Activated T-cell treated with anti-CD3 and anti-CD28 coated beads, Interleukin-2, amount 50 U/mL, for 1 hour (primary cell): ENCODE measurements around the gene DCUN1D2.
"Not testable (repeated sequence)": the region's sequence is repeated elsewhere in the genome, so short reads cannot be mapped to it uniquely, and the experiment has no call there.

Experiments used
- DNase-seq: peaks from one replicate; pipeline ENCODE4 v3.0.0-alpha.2; 2020

DCUN1D2 gene

GRCh38 chr13:113489549-113490495, 689 bp downstream of the DCUN1D2 start:
- no peak for DNase-seq

- no peak for DNase-seq
These were observed 1.4 kb downstream of the DCUN1D2 start for GRCh38 chr13:113489171-113489548.

- no peak for DNase-seq
These were observed 2.2 kb downstream of the DCUN1D2 start for GRCh38 chr13:113488283-113488682.

- no peak for DNase-seq
These were observed 3.8 kb downstream of the DCUN1D2 start for GRCh38 chr13:113486698-113487097.

GRCh38 chr13:113485545-113485944, 5.0 kb downstream of the DCUN1D2 start:
- no peak for DNase-seq

GRCh38 chr13:113483504-113484293, 6.8 kb downstream of the DCUN1D2 start:
- DNase-seq: no peak

- no peak for DNase-seq
These were observed 7.4 kb downstream of the DCUN1D2 start for GRCh38 chr13:113483081-113483480.

GRCh38 chr13:113479179-113479578, 11.3 kb downstream of the DCUN1D2 start:
- no peak for DNase-seq

- DNase-seq: no peak
These were observed 12.8 kb downstream of the DCUN1D2 start for GRCh38 chr13:113477724-113478123.

GRCh38 chr13:113476811-113477210, 13.7 kb downstream of the DCUN1D2 start:
- DNase-seq: no peak

GRCh38 chr13:113475911-113476310, 14.6 kb downstream of the DCUN1D2 start:
- no peak for DNase-seq

- no peak for DNase-seq
These were observed 15.2 kb downstream of the DCUN1D2 start for GRCh38 chr13:113475280-113475679.

GRCh38 chr13:113474179-113474578, 16.3 kb downstream of the DCUN1D2 start:
- DNase-seq: no peak

GRCh38 chr13:113472355-113473025, 18.0 kb downstream of the DCUN1D2 start:
- DNase-seq: no peak

- no peak for DNase-seq
These were observed 18.7 kb downstream of the DCUN1D2 start for GRCh38 chr13:113471844-113472243.

- not testable (repeated sequence) for DNase-seq
These were observed 19.8 kb downstream of the DCUN1D2 start for GRCh38 chr13:113470635-113471163.

- DNase-seq: no peak
These were observed 20.4 kb downstream of the DCUN1D2 start for GRCh38 chr13:113470073-113470472.

- no peak for DNase-seq
These were observed 20.9 kb downstream of the DCUN1D2 start for GRCh38 chr13:113469582-113469981.

GRCh38 chr13:113468472-113469201, 21.9 kb downstream of the DCUN1D2 start:
- DNase-seq: no peak

- no peak for DNase-seq
These were observed 22.5 kb downstream of the DCUN1D2 start for GRCh38 chr13:113468029-113468428.

GRCh38 chr13:113466383-113466782, 24.1 kb downstream of the DCUN1D2 start:
- no peak for DNase-seq

- DNase-seq: no peak
These were observed 25.2 kb downstream of the DCUN1D2 start for GRCh38 chr13:113465300-113465699.
